T-helper 22 cell (primary cell): ENCODE results near the gene TFCP2L1.

ENCODE experiments used
- DNase-seq: peaks from one replicate; pipeline ENCODE4 v3.0.0-alpha.2; 2020; ENCODE audit warnings: low read depth

TFCP2L1 gene

GRCh38 chr2:121266543-121267106 lies 18.4 kb downstream of the TFCP2L1 start:
- DNase-seq, result no peak

DNA sequence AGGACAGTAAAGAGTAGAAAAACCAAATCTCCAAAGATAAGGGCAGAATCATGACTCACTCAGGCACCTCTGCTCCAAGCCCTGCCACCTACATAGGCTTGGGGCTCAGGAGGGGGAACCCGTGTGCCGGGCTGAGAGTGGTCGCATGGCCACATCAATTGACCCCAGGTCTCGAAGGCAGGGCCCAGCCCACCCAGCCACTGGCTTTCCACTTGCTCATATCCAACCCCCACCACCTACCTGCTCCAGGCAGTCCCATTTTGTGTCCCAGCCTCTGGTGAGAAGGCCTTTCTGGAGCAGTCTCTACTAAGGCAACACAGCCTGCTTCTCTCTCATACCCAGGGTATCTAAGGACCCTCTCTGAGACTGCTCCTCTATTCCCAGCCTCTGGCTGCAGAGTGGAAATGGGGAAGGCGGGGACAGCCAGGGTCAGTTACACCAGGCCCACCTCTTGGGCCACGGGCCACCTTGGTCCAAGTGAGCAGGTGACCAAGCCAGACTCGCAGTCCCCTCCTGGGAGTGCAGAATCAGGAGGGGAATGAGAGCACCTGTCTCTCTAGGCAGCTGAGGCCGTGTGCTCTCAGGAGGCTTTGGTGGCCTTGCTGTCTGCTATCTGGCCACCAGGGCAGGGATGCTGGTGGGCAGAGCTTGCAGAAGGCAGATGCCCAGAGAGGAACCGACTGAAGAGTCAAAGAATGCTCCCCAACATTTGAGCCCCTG lies 20.8 kb downstream of the TFCP2L1 start:
- DNase-seq, result no peak

- no peak for DNase-seq
Measured at GRCh38 chr2:121260370-121261154, 24.4 kb downstream of the TFCP2L1 start.

GRCh38 chr2:121258051-121258450 lies 27.0 kb downstream of the TFCP2L1 start:
- no peak for DNase-seq

- DNase-seq, result no peak
Measured at GRCh38 chr2:121257480-121257840, 27.5 kb downstream of the TFCP2L1 start.

DNA sequence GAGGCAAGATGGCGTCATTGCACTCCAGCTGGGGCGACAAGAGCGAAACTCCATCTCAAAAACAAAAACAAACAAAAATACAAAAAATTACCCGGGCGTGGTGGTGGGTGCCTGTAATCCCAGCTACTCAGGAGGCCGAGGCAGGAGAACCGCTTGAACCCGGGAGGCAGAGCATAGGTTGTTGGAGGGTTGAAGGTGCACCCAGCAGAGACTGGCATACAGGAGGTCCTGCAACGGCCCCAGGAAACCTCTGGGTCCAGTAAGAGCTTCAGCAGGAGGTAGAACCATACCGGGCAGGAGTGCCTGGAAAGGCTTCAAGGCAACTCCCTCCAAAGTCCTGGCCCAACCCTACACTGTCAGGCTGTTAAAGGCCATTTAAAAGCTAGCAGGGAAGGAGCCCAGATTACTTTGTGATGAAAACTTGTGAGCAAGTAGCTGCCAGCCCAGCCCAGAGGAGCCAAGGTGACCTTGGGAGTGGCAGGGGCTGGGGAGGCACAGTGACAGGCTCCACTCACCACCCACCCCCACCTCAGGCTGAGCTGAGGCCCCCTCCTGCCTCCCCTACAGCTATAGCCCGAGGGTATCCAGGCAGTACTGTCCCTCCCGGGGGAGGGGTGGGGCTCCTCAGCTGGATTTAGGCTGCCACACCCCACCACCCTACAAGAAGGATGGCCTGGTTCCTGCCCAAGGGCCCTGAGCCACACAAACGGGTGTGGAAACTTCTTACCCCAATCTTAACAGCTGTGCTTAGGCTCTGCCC lies 28.1 kb downstream of the TFCP2L1 start:
- DNase-seq, result no peak

GRCh38 chr2:121255358-121255757 lies 29.6 kb downstream of the TFCP2L1 start:
- DNase-seq, result no peak

GRCh38 chr2:121254748-121255147 lies 30.3 kb downstream of the TFCP2L1 start:
- DNase-seq, result no peak

DNA sequence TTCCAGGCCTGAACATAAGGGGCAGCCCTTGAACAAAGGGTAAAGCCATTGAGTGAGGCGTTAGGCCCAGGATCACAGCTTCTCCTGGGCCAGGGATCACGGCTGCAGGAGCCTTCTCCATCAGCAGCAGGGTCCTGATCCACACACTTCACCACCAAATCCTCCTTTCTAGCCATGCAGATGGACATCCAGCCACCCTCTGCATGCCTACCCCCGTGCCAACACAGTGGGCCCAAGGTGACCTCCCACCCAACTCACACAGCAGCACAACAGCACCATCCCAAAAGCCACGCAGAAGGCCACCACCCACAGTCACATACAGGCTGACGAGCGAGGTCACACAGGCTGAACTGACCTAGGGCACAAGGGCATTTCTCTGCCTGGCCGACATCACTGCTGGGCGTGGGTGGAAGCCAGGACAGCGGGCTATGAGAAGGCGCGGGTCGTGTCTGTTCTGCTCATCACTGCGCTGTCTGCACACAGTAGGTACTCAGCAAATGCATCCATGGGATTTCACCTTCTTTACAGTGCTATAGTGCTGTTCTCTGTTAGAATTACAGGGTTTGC lies 31.2 kb downstream of the TFCP2L1 start:
- no peak for DNase-seq

DNA sequence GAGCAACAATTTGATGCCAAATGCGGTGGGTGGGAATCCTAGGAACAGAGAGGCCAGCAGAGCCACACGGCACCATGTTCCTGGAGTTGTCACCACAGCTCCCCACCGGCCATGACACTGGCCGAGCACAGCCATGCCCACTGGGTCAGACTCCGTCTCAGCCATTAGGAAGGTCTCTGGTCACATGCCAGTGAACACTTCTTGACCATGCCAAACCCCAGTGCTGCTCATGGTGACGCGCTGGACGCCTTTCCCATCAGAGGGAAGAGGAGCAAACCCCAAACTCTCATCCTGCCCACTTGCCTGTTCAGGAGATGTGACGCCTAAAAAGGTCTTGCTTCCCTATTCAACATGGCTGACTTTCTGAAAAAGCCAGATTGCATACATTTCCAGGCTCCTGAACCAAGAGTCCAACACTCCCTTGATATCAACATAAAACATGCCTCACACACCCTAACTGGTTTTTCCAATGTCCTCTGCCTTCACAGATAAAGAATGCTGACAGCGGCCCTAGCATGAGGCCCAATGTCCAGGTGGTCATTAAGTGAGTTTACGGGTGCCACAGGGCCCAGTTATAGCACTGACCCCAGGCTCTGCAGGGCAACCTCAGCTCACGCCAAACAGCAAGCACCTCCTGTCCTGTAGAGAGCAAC lies 31.9 kb downstream of the TFCP2L1 start:
- no peak for DNase-seq

GRCh38 chr2:121251497-121251896 lies 33.5 kb downstream of the TFCP2L1 start:
- DNase-seq, result no peak

DNA sequence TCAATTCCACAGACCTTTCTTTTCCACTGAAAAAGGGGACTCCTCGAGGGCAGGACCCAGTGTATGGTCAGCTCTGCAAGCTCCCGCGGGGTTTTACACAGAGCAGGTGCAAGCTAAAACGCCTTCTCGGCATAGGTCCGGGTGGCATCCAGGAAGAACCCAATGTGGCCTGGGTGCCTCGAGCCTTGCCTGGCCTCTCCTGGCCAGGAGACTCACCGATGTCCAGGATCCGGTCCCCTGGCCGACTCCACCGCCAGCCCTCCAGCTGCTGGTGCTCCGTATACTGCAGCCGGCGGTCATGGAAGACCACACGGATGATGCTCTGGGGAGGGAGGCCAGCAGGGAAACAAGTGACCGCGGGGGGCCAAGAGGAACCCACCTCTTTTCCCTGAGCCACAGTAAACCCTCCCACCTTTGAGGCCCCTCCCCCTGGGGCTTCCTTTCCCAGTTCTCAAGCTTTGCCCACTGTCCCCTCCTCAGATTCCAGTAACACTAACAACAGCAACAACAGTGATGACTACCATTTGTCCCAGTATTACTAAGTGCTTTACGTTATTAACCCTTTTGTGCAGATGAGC lies 36.1 kb downstream of the TFCP2L1 start:
- DNase-seq, result no peak

- no peak for DNase-seq
Measured at GRCh38 chr2:121247971-121248370, 37.0 kb downstream of the TFCP2L1 start.

DNA sequence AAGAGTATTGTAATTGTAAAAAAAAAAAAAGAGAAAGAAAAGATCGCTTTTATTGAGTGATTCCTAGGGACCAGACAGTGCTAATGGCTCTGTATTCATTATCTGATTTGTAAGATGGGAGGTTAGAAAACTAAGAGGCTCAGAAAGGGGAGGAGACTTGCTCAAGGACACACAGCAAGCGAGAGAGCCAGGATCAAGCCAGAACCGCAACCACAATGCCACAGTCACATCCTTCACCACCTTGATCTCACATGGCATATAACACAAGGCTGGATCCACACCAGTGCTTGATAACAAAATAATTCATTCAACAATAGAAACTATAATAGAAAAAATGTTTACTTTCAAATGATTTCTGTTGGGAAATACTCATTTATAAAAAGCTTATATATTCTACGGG lies 37.5 kb downstream of the TFCP2L1 start:
- DNase-seq, result no peak

GRCh38 chr2:121246704-121247255 lies 38.2 kb downstream of the TFCP2L1 start:
- no peak for DNase-seq

GRCh38 chr2:121245913-121246312 lies 39.1 kb downstream of the TFCP2L1 start:
- DNase-seq, result no peak

DNA sequence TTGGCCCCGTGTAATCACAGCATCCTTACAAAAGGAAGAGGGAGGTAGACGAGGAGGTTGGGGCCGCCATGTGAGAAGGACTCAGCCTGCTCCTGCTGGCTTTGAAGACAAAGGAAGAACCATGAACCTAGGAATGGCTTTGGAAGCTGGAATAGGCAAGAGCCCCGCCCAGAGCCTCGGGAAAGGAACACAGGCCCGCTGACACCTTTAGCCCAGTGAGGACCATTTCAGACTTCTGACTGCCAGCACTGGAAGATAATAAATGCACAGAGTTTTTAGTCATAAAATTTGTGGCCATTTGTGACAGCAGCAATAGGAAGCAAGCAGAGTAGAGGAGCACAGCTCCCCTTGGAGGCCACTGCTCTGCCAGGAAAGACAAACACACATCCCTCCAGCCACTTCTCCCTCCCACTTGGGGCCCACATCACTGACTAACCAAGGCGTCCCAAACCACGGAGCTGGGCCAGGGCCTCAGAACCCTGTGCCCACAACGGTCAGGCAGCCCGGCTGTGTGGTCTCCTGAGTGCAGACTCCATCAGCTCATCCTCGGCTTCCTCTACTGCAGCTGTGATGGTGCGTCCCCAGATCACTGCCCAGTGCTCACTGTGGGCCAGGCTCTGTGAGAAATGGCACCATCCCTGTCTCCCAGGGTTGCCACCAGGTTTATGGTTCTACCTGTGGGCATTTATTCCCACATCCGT lies 39.7 kb downstream of the TFCP2L1 start:
- no peak for DNase-seq

GRCh38 chr2:121244616-121245015 lies 40.4 kb downstream of the TFCP2L1 start:
- no peak for DNase-seq

- DNase-seq, result no peak
Measured at GRCh38 chr2:121243821-121244460, 41.1 kb downstream of the TFCP2L1 start.

DNA sequence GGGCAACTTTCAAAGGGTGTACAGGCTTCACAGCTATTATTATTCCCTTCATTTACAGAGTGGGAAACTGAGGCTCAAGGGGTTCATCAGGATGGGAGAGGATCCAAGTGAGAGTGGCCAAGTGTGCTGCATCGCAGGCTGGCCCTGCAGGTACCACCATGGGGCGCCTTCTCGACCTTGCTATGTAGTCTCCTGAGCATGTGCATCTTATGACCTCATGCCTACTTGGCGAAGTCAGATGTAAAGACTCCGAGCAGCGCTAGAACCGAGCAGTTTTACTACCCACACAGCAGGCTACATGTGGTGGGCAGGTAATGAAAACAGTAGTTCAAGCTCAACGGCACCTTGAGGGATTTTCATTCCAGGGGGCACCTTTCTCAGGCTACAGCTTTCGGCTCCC lies 42.0 kb downstream of the TFCP2L1 start:
- DNase-seq, result no peak
